ENCODE data around the gene MRTFB.

DNA sequence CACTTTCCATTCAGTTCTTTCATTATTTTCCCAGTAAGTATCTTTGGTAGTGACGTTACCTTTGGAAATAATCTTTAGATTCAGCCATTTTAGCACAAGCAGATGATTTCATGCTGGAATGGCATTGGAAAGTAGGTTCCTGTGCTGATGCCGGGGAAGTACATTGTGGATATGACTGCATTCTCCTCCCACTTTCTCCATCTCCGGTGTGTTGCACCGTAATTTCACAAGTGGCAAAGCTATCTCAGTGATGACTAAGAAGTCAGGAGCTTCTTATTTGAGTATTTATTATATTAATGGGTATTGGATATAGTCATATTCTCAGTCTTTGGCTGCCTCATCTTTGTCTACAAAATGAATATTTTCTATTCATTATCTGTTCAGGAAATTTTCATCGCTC lies 69.8 kb downstream of the MRTFB start:
- no peak for TF ChIP-seq POLR2A (IDR thresholded peaks at IDR 0.05)
- TF ChIP-seq, protein P1, sequence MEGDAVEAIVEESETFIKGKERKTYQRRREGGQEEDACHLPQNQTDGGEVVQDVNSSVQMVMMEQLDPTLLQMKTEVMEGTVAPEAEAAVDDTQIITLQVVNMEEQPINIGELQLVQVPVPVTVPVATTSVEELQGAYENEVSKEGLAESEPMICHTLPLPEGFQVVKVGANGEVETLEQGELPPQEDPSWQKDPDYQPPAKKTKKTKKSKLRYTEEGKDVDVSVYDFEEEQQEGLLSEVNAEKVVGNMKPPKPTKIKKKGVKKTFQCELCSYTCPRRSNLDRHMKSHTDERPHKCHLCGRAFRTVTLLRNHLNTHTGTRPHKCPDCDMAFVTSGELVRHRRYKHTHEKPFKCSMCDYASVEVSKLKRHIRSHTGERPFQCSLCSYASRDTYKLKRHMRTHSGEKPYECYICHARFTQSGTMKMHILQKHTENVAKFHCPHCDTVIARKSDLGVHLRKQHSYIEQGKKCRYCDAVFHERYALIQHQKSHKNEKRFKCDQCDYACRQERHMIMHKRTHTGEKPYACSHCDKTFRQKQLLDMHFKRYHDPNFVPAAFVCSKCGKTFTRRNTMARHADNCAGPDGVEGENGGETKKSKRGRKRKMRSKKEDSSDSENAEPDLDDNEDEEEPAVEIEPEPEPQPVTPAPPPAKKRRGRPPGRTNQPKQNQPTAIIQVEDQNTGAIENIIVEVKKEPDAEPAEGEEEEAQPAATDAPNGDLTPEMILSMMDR (IDR thresholded peaks at IDR 0.05): no peak

Measured in testis (tissue), 2 donors.